ENCODE measurements around the gene GNAI3.

Gene GNAI3

DNA sequence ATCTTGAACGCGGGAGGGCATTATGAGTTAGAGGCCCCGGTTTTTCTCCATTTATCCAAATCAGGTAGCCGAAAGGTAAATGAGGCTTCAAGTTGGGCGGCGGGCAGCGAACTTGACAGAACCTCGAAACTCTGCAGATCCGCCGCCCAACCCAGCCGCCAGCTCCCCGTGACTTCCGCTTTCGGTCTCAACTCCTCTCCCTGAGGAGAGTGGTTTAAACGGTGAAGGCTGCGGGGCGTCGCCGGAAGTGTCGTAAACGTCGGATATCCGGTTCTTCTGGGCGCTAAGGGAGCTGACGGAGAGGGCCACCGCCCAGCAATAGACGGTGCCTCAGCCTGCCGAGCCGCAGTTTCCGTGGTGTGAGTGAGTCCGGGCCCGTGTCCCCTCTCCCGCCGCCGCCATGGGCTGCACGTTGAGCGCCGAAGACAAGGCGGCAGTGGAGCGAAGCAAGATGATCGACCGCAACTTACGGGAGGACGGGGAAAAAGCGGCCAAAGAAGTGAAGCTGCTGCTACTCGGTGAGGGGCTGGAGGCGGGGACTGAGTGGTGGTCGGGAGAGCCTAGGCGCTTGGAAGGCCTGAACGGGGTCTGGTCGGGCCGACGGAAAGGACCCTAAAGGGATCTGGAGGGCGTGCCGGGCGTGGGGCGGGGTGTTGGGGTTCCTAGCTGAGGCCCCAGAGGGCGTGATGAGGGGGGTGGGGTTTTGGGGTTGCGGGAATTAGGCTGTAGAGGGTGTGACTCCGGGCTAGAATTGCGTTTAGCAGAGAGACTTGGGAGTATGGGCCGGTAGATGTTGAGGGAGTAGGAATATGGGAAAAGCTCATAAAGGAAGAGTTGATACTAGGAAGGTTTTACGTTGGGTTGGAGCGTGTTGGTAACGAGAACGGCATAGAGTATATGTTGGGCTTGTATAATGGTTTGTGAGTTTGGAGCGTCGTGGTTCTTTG, at the start of gene GNAI3:
Gene GNAI3 (plus strand): TSS at position 295 of the 947 bp plus-strand sequence. CDS start 106 bp downstream, at position 401.
- DNase-seq (ENCODE audit: low read depth) = peak; percentile 78

DNA sequence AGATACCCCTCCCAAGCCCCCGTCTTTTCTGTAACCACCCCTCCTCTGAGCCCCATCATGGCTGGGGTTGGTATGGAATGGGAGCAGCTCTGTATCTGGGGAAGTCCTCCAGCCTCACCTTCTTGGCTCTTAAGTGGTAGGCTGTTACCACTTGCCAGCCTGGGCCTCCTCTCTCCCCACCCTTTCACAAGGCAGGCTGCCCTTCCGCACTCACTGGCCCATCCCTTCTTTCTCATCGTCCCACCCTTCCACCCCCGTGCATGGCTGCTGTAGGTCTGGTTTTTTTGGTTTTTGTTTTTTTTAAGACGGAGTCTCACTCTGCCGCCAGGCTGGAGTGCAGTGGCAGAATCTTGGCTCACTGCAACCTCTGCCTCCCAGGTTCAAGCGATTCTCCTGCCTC, 49.3 kb upstream of the GNAI3 start:
- no peak for DNase-seq (ENCODE audit: low read depth)

DNA sequence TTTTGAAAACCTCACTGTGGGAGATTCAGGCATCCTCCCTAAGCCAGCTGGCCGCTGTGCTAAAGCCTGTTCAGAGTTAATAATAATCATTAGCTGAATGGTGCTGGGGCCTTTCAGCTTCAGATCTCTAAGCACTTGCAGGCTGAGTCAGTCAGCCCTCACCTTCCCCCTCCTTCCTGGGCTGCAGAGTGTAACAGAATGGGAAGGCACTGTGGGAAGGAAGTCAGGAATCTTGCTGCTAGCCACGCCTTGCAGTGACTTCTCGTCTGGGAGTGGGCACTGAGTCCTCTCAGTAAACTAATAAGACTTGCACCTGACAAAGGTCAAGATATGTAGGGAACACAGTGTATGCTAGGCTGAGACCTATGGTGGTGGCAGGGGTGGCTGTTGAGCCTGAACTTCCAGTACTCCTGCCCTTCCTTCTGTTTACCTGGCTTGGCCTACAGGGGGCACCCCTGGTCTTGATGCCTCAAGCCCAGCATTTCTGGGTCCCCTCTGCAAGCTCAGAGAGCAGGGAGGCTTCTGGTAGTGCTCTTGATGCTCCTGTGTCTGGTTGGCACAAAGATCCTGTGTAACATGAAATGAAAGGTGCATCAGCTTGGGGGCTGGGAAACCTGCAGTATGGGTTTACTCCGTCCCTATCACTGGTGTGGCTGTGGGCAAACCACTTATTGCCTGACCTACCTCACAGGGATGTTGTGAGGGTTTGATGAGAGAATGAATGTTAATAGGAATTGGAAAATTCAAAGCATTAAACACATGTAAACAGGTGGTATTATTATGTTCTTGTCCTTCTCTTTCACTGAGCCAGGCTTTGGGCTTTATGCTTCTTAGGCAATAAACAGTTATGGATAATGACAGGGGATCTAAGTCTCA, 48.5 kb upstream of the GNAI3 start:
- no peak for DNase-seq (ENCODE audit: low read depth)

DNA sequence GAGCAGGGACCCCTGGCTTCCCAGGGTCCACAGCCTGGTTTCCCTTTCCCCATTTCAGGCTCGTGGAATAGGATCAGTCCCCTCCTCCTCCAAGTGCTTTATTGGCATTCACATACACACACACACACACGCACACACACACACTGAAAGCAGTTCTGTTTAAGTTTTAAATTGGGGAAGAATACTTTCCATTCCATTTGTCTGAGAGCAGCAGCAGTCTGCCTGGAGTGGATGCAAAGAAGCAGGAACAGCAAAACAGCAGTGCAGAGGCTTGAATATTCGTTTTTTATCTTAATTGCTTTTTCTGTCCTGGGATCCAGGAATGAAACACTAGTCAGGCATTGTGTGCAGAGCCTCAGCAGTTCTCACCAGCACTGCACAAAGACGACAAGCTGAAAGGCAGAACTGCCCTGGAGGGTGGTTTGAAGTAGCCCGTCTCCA, 47.5 kb upstream of the GNAI3 start:
- no peak for DNase-seq (ENCODE audit: low read depth)

DNA sequence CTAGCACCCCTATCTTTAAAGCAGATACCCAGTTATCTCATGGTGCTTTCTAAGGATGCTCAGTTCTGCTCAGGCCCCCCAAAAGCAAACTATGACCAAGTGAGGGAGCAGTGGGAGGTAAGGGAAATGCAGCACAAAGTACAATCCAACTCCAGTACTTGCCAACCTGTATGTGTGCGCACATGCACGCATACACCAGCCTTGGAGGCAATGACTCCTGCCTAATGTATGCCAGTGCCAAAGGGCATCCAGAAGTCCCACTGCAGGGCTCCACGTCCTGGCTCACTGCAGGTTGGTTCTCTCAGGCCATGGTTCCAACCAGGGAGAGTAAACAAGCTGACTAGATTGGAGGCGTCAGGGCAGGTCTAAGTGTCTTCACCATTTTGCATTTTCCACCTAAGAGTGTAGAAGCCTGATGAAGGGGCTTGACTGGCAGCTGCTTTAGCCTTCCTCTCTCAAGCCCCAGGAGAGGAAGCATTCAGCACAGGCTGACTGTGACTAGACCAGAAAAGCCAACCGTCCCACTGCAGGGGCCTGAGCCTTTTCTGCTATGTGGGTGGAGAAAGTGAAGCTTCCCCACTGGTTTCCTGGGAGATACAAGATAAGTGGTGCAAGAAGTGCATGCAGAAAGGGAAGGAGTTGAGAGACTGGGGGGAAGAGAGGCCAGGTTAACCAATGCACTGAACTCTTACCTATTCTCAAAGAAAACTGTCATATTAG, 46.6 kb upstream of the GNAI3 start:
- no peak for DNase-seq (ENCODE audit: low read depth)

DNA sequence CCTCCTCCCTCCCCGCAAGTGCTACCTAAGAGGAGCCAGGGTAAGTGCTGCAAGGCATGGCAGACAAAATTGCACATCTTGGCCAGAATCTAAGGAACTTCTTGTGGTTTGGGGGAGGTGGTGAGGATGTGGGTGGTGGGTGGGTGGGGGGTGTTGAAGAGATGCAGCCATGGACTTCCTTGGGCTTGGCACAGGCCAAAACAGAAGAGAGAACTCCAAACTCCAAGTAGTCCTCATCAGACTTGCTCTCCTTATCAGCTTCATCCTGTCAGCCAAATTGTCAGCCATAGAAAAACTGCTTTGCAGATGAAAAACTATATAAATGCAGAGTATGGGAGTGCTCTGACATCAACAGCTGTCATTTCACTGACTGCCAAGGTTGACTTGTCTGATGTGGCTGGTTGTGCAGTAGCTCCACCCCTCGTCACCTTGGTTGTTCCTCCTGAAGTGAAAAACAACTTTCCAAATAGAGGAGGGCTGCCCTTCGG, 46.0 kb upstream of the GNAI3 start:
- DNase-seq (ENCODE audit: low read depth) = no peak

DNA sequence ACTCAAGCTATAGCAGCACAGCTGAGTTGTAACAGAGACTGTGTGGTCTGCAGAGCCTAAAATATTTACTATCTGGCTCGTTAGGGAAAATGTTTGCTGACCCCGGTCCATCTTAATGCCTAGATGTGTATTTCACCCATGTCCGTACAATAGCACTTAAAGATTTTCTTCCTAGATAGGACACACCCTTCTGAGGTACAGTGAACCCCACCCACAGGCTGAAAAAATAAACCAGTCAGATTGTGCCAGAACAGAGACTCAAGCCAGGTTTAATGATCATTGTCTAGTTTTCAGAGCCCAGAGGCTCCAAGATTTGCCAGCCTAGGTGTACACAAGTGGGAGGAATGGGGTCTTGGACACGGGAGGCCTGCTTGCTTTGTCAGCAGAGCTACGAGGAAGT, 44.5 kb upstream of the GNAI3 start:
- no peak for DNase-seq (ENCODE audit: low read depth)

DNA sequence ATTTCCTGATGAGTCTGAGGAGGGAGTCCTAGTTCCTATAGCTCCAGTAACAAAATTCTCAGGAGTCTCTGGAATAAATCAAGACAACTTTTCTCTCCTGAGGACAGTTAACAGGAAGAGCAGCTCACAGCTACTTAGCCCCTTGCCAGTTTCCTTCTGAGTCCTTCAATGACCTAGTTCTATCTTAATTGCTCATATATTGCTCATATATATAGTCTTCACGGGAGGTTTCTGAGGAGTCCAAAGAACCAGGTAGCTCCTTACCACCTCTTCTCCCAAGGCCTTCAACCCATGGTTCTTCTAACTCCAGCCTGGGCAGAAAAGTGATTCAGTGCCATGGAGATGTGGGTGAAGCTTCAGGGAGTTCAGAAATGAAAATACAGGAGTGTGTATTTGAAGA, 43.4 kb upstream of the GNAI3 start:
- no peak for DNase-seq (ENCODE audit: low read depth)

DNA sequence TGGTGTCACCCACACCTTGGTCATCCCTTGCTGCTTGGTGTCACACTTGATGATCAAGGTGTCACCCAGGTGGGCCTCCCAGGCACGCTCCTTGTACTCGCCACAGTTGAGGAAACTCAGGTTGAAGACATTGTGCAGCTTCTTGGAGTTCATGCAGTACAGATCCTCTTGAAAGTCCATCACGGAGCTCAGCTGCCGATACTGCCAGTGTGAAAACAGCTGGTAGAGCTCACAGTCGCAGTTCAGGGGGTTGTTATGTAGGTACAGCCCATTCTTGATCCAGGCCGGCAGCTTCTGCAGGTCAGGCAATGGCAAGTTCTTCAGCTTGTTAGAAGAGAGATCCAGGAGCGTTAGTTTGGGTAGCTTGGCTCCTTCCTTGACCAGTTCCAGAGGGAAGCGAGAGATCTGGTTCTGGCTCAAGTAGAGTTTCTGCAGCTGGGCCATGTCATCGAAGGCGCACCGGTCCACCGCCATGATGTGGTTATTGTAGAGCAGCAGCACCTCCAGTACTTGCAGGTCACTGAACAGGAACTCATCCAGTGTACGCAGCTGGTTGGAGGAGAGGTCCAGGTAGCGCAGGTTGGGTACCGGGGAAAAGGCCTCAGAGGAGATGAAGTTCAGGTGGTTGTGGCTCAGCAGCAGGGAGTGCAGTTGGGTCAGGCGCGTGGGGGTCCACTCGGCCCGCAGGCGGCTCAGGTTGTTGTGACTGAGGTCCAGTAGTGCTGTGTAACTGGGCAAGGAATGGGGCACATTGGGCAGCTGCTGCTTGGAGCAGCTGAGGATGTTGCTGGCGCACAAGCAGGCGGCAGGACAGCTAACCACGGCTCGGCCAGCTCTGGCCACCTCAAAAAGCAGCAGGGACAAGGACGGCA, 40.2 kb upstream of the GNAI3 start:
- DNase-seq (ENCODE audit: low read depth) = no peak

DNA sequence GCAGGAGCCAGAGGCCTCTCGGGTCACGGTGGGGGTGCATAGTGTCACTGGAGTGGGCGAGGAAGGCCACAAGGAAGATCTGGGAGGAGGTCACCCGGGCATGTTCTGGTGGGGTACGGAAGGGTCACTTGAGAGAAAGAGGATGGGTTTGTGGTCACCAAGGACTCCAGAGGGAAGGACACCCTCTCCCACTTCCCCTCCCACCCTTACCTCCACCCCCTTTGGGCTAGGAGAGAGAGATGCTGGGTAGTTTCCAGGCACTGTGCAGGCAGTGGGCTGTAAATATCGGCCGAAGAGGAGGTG, 39.6 kb upstream of the GNAI3 start:
- no peak for DNase-seq (ENCODE audit: low read depth)

DNA sequence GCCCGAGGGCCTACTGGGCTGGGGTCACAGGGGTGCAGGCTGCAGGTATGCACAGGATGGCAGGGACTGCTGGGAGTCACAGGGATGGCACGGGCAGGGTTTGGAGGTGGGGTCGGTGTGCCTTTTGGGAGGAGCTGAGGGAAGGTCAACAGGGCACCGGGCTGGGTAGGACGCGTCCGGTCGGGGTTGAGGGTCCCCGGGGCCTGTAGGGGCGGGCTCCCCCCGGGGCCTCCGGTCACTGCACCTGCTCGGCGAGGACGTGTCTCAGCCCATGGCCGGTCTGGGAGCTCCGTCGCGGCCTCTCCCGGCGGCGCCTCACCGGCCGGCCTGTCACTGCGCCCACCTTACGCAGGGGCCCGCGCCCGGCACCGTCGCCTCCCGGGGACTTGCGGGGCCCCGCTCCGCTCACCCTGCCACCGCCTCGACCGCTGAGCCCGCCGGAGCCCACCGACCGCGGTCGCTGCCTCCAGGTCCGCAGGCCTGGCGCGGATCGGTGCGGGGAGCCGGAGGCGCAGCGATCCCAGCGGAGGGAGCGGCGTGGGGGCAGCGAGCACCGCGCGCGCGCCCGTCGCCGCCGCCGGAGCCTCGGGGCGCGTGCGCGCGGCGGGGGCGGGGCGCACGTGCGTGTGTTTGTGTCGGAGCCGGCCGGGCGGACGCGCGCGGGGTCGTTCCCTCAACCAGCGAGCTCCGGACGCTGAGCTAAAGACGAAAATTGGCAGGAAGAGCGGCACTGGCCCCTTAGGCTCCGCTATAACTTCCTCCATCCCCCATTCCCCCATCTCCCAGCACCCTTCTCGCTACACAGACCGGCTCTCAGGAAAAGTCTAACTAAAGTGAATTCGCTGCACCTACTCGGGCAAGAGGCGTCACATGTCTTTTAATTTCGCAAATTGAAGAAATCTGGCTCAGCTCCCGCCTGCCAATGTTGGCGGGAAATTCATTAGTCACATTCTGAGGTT, 39.0 kb upstream of the GNAI3 start, which contains the start of gene AMIGO1:
Gene AMIGO1 (minus strand): TSS at position 552 of the 959 bp plus-strand sequence. CDS start 815 bp downstream, outside the sequence.
- DNase-seq (ENCODE audit: low read depth) = no peak

DNA sequence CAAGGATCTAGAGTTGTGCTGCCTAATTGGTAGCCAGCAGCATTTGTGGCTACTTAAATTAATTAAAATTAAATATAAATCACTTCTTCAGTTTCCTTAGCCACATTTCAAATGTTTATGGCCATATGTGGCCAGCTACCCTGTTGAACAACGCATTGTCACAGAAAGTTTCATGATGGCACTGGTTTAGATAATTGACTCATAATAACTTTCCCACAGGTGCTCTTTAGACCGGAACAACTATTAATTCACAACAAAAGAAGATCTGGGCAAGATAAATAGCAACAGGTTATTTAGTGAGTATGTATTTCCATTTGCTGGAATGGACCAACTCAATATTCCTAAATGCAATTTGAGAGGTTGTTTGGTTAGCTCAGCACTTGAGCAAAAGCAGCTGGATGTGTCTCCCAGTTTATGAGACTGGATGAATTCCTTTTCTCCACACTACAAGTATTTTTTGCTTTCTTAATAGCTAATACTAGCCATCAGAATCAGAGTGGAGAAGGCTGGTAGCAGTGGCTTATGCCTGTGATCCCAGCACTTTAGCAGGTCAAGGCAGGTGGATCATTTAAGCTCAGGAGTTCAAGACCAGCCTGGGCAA, 35.2 kb upstream of the GNAI3 start:
- DNase-seq (ENCODE audit: low read depth) = no peak

DNA sequence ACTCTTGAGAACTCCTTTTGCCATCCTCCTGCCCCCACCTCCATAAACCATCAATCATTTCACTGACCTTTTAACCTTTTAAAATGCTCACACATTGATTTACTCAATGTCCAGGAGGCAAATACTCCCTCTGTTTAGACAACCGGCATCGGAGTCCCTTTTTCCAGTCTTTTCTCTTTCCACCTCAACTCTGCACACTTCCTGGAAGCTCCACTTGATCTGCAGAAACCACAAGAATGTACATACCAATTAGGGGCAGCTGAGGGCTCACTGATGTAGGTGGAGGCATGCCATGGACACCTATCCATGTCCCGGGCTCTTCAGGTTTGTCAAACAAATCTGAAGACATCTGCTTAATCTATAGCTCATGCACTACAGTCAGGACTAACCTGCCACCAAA, 33.6 kb upstream of the GNAI3 start:
- DNase-seq (ENCODE audit: low read depth) = no peak

DNA sequence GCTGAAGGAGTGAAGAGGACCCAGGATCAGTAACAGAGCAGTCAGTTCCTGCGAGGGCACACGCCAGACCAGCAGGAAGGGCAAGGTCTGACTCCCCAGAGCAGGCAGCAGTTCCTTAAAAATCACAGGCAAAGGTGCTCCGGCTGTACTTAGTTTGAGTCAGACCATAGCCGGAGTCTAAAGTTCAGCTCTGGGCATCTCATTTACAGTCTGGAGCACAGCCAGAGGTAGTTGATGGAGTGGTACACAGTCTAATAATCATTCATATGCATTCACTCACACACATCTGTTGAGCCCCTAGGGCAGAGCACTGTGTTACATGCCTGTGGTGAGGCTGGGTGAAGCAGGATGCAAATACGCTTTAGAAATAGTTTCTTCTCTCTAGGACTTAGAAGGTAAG, 31.5 kb upstream of the GNAI3 start:
- DNase-seq (ENCODE audit: low read depth) = no peak

DNA sequence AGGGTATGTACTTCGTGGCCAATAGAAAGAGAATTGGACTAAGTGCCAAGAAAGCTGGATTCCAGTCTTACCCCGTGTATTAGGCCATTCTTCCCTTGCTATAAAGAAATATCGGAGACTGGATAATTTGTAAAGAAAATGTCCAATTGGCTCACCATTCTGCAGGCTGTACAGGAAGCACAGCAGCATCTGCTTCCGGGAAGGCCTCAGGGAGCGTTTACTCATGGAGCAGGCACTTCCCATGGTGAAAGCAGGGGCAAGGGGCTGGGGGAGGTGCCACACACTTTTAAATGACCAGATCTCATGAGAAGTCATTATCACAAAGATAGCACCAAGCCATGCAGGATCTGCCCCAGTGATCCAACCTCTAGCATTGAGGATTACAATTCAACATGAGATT, 31.1 kb upstream of the GNAI3 start:
- no peak for DNase-seq (ENCODE audit: low read depth)

DNA sequence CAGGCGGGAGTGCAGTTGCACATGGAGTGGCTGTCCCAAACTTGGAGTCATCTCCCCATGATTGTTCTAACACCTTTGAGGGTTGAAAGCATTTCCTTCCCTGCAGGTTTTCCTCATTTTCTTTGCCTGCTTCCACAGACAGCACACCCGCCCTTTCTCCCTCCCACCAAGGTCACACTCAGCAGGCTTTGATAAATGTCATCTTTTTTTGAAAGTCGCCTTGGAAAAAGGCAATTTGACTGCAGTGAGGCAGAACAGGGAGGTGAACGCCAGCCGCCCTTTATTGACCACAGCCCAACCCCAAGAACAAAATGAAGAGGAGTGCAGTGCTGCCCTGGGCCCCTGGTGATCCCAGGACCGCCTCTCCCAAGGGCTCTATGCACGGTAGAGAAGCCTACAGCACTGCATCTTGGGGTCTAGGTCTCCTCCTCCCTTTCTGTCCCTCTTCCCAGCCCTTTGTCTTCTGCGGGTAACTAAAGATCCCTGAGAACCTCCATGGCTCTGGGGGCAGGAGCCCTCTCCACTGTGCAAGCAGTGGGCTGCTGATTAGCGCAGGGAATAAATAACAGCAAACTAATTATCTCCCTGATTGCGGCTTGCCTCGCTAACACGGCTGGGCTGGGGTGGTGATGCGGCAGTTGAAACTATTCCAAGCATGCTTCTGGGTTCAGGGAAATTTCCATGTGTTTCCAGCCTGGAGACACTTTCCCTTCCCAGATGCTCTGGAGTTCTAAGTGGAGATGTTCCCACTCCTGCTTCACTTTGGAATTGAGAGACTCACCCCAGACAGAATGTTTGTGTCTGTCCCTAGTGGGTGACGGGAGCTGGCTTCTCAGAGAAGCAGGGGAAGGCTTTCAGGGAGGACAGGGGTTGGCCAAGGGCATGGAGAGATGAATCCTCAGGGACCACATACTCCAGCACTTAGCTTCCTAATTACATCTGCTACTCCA, 27.1 kb upstream of the GNAI3 start:
- DNase-seq (ENCODE audit: low read depth) = no peak

DNA sequence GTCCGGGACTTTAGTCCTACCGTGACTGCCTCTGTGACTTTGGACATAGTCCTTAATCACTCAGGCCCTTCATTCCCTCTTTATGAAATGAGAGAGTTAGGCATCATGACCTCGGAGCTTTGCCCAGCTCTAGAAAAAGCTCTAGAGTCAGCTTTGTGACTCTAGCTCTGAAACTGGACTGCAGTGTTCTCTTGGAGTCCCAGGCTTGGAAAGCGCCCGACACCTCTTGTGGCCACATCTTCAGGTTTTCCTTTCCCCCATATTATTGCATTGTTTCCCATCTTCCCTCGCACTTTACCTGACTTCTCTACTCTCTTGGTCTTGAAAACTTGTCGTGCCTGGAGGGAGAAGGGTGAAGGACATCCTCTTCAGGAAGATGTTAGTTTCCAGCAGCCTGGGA, 26.4 kb upstream of the GNAI3 start:
- DNase-seq (ENCODE audit: low read depth) = no peak

DNA sequence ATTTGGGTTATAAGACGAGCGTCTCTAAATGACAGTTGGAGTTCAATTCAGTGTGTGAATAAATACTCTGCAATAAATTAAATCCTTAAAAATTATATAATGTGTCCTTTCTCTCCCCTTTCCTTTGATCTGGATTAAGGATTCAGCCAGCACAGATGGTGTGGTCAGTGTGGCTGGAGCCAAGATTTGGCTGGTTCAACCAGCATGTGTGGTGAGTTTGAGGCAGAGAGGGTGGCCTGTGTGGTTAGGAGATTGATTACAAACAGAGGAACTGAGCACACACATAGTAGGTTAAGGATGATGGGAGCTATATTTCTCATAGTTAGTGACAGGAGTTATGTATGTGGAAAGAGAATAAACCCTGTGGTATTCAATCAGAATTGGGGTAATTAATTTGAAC, 24.7 kb upstream of the GNAI3 start:
- no peak for DNase-seq (ENCODE audit: low read depth)

All from non-pigmented ciliary epithelial cell (primary cell).